ENCODE measurements around the gene TIGD4.

The TIGD4 gene

GRCh38 chr4:152779513-152780266 is at the start of gene TIGD4, which contains the start of gene ARFIP1:
TIGD4 (minus strand) TSS chr4:152779730; CDS start chr4:152771004, 8,726 bp downstream.
ARFIP1 (plus strand) TSS chr4:152779954; CDS start chr4:152829634, 49,680 bp downstream.
- DNase-seq: peak; percentile 97

GRCh38 chr4:152828122-152828521 is 48.6 kb upstream of the TIGD4 start:
- DNase-seq: no peak

- DNase-seq: no peak
These were observed 45.8 kb upstream of the TIGD4 start for GRCh38 chr4:152825336-152825735.

- DNase-seq: no peak
These were observed 45.0 kb upstream of the TIGD4 start for GRCh38 chr4:152824561-152824960.

- no peak for DNase-seq
These were observed 42.8 kb upstream of the TIGD4 start for GRCh38 chr4:152822323-152822722.

- no peak for DNase-seq
These were observed 40.5 kb upstream of the TIGD4 start for GRCh38 chr4:152820073-152820472.

GRCh38 chr4:152819026-152819645 is 39.6 kb upstream of the TIGD4 start:
- DNase-seq: no peak

- peak; percentile 36 for DNase-seq
These were observed 37.8 kb upstream of the TIGD4 start for GRCh38 chr4:152817331-152817730.

- DNase-seq: peak; percentile 32
These were observed 35.5 kb upstream of the TIGD4 start for GRCh38 chr4:152815078-152815477.

GRCh38 chr4:152810715-152811287 is 31.3 kb upstream of the TIGD4 start:
- DNase-seq: no peak

GRCh38 chr4:152808670-152809069 is 29.1 kb upstream of the TIGD4 start:
- no peak for DNase-seq

GRCh38 chr4:152807294-152807829 is 27.8 kb upstream of the TIGD4 start:
- peak; percentile 5 for DNase-seq

GRCh38 chr4:152806501-152807125 is 27.1 kb upstream of the TIGD4 start:
- DNase-seq: no peak

GRCh38 chr4:152805818-152806217 is 26.3 kb upstream of the TIGD4 start:
- DNase-seq: no peak

- no peak for DNase-seq
These were observed 25.6 kb upstream of the TIGD4 start for GRCh38 chr4:152805071-152805650.

GRCh38 chr4:152803541-152803940 is 24.0 kb upstream of the TIGD4 start:
- no peak for DNase-seq

GRCh38 chr4:152795891-152796290 is 16.4 kb upstream of the TIGD4 start:
- no peak for DNase-seq

- no peak for DNase-seq
These were observed 7.1 kb upstream of the TIGD4 start for GRCh38 chr4:152786627-152787026.

- peak; percentile 61 for DNase-seq
These were observed 6.4 kb upstream of the TIGD4 start for GRCh38 chr4:152785639-152786615.

- no peak for DNase-seq
These were observed 5.2 kb upstream of the TIGD4 start for GRCh38 chr4:152784490-152785350.

All from suppressor macrophage treated with lipopolysaccharide for 4 hours (primary cell).